GM19324 (cell line): ENCODE results near the gene TRIM75.
"Not testable (repeated sequence)": the region's sequence is repeated elsewhere in the genome, so short reads cannot be mapped to it uniquely, and the experiment has no call there.

Experiments used
- ATAC-seq: cut with Tn5 transposase; IDR thresholded peaks from one replicate; pipeline ENCODE4 v1.9.1; 2021; ENCODE audit warnings: mild to moderate bottlenecking, moderate library complexity; ENCODE audit not compliant: unreplicated experiment, low FRiP score

TRIM75 gene

DNA sequence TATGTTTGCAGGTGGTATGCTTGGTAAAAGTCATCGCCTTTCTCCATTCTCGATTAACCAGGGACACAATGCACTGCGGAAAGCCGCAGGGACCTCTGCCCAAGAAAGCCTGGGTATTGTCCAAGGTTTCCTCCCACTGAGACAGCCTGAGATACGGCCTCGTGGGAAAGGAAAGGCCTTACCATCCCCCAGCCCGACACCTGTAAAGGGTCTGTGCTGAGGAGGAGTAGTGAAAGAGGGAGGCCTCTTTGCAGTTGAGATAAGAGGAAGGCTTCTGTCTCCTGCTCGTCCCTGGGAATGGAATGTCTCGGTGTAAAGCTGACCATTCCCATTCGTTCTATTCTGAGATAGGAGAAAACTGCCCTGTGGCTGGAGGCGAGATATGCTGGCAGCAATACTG lies 19.7 kb downstream of the TRIM75 start:
- not testable (repeated sequence) for ATAC-seq

DNA sequence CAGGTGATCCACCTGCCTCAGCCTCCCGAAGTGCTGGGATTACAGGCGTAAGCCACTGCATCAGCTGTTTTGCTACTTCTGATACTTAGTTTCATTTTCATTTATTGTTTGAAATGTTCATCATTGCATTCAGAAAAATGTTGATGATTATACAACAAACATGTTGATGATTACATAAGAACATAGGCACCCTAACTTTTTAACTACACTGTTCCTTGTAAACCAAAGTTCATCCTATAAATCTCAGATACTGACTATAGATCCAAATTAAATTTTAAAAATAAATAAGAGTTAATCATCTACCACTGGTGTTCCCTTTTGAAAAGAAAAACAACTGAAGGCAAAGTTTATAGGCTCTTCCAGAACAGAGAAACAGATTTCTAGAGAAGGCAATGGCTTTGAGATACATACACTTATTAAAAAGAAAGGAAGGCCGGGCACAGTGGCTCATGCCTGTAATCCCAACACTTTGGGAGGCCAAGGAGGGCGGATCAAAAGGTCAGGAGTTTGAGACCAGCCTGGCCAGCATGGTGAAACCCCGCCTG lies 23.4 kb downstream of the TRIM75 start:
- ATAC-seq, result no peak

DNA sequence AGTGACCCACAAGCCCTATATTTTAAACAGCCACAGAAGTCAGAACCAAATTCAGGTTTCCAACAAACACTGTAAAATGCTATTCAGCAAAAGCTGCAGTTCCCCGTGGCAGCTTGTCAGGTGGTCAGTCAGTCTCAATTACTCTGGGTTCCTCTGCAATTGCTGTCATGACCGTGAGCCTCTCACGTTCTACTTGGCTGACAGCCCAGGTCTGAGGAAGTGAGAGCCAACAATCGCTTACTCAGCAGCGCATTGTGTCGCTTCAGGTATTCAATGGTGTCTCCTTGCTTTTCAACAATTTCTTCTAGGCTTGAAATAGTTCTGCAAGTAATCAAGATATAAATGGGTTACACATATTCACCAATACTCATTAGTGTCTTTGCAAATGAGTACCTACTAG lies 25.8 kb downstream of the TRIM75 start:
- no peak for ATAC-seq

DNA sequence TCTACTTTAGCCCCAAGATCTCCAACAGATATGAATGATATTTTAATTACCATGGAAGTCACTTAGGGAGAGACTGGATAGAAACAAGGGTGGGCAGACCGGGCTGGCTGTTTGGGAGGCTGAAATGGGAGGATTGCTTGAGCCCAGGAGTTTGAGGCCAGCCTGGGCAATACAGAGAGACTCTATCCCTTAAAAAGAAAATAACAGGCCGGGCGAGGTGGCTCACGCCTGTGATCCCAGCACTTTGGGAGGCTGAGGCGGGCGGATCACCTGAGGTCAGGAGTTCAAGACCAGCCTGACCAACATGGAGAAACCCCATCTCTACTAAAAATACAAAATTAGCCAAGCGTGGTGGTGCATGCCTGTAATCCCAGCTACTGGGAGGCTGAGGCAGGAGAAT lies 31.1 kb downstream of the TRIM75 start:
- not testable (repeated sequence) for ATAC-seq

DNA sequence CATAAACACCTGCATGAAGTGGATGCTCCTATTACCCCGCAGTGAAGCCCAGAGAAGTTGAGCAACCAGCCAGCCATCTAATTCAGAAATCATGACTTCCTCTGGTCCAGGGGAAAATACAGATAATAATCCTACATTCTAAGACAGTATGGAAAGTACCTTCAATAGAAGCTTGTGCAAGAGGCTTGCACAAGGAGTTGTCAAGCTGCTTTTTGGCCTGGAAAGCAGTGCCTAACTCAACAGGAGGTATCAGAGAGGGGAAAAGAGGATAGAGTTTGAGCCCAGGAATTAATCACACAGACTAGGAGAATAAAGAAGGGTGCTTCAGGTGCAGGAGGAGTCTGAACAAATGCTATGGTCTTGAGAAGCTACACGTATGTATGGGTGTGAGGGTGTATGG lies 32.3 kb downstream of the TRIM75 start:
- ATAC-seq, result no peak

DNA sequence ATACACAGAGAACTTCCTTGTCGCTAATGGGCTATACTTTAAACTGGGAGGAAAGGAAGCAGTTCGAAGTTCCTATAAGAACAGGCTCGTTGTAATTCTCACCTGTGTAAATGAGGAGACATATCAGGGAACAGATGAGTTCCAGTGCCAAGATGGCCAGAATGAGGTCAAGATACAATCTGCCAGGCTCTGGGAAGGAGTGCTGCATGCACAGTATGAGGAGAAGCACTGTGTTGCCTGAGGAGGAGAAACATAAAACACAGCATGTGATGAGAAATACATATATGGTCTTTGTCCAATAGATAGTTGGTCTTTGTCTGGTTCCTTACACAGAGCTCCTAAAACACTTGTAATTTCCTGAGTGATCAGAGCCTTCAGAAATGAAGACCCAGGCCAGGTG lies 34.7 kb downstream of the TRIM75 start:
- ATAC-seq, result no peak

DNA sequence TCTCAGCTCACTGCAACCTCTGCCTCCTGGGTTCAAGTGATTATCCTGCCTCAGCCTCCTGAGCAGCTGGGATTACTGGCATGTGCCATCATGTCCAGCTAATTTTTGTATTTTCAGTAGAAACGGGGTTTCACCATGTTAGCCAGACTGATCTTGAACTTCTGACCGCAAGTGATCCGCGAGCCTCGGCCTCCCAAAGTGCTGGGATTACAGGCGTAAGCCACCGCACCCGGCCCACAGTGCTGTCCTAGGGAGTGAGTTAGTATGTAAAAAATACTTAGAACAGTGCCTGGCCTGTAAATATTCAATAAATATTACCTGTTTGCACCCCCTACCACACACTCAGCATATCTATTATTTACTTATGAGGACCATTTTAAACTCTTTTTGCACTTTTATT lies 38.5 kb downstream of the TRIM75 start:
- ATAC-seq, result not testable (repeated sequence)

DNA sequence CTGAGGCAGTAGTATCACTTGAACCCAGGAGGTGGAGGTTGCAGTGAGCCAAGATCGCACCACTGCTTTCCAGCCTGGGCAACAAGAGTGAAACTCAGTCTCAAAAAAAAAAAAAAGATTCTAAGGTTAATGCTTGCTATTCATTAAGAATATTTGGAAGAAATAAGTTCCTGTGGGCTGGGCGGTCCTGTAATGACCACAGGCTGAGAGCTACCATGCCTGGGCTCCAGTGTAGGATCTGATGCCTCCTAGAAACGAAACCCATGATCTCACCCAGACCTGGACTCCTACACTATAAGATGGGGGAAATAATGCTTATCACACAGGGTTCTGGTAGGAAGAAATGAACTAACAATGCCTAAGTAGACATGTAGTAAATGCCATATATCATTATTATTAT lies 41.2 kb downstream of the TRIM75 start:
- no peak for ATAC-seq

DNA sequence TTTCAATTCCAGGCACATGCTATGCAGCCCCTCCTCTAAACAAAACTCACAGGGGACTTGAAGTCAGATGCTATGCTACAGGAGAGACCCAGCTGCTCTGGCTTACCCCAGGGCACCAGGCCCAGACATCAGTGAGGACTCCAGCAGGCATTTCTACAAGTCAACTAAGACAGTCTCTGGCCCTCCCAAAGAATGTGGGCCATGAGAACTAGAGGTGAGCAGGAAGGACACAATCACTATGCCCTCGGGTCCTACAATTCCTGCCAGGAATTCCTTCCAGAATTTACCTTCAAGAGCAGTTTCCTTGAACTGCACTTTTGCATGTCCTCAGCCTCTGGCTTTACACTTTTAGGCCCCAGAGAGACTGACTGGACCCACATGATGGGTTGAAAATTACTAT lies 41.6 kb downstream of the TRIM75 start:
- no peak for ATAC-seq

DNA sequence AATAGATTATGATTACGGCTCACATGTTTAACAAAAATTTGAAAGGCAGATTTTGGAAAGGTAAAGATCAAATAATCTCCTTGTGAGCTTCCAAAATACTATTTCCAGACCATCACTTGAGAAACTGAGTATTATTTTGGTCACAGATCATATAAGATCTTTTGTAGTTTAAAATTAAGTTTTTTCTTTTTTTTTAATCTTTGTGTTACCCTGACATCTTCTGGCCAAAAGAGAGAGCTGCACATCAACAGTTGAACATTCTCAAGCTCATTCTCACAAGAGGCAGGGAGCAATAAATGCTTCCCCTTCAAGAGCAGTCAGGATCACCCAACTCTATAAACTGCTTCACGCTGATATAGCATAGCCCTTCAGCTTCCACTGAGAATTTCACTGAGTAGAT lies 43.1 kb downstream of the TRIM75 start:
- ATAC-seq, result no peak

DNA sequence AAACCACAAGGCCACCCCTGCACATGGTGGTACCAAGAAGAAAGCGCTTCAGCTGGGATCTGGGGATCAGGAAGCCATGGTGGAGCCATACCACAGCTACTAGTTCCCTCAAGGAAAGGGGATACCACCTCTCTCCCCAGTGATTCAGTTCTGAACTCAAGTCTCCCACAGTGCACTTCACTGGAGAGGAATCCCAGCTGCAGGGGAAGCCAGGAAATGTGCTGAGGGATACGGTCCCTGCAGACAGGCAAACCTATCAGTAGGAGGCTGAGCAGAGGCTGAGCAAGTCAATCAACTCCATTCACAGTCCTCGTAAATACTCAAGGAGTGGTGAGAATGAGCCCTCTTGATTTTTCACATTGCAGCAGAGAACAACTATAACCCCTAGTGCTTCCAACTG lies 48.0 kb downstream of the TRIM75 start:
- no peak for ATAC-seq

DNA sequence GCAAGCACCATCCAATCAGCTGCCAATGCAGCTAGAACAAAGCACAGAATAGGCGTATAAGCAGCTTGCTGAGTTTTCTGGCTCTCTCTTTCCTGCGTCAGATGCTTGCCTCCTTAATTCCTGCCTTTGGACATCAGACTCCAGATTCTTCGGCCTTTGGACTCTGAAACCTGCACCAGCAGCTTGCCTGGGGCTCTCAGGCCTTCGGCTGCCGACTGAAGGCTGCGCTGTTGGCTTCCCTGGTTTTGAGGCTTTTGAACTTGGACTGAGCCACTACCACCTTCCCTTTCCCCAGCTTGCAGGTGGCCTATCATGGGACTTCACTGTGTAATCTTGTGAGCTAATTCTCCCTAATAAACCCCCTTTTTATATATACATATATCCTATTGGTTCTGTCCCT lies 52.9 kb downstream of the TRIM75 start:
- no peak for ATAC-seq
